Tibial nerve (tissue), 4 donors: ENCODE results near the gene B3GALNT2. TPM values are rescaled to one million over a fixed set of nuclear protein-coding genes. Genes with fewer than 3 reads are reported as not detected.
"Not testable (repeated sequence)": the region's sequence is repeated elsewhere in the genome, so short reads cannot be mapped to it uniquely, and the experiment has no call there.

Experiments
- DNase-seq, 2 donors: peaks; one replicate each; pipeline ENCODE4 v3.0.0-alpha.2; 2019; ENCODE audit warnings: low spot score in 2 of 2
- H3K27ac ChIP-seq, 4 donors: fragments of 200-600 bp; sonication (generic) in 3 of 4; one replicate each; pipeline ENCODE4 v1.5.1; 2017 to 2019; ENCODE audit warnings: mild to moderate bottlenecking in 1 of 4
- H3K27me3 ChIP-seq, 2 donors: fragments of 200-600 bp; sonication (generic) in 1 of 2; one replicate each; pipeline versions ENCODE4 v1.5.1 to v1.6.0; 2017 to 2019
- H3K36me3 ChIP-seq, 3 donors: fragments of 200-600 bp; sonication (generic); one replicate each; pipeline ENCODE4 v1.5.1; 2018 to 2019
- H3K4me1 ChIP-seq, 4 donors: fragments of 200-600 bp; sonication (generic) in 3 of 4; one replicate each; pipeline ENCODE4 v1.5.1; 2017 to 2019
- H3K4me3 ChIP-seq, 4 donors: fragments of 200-600 bp; sonication (generic) in 3 of 4; one replicate each; pipeline ENCODE4 v1.5.1; 2017 to 2019; ENCODE audit warnings: mild to moderate bottlenecking in 1 of 4, moderate library complexity in 1 of 4
- H3K9me3 ChIP-seq, 4 donors: fragments of 200-600 bp; sonication (generic) in 3 of 4; one replicate each; pipeline ENCODE4 v1.5.1; 2017 to 2019
- EP300 ChIP-seq, 2 donors: sonication (generic); formaldehyde crosslinking; IDR thresholded peaks; one replicate each; pipeline ENCODE4 v1.6.1; 2017; ENCODE audit warnings: antibody characterized with exemption in 2 of 2, mild to moderate bottlenecking in 1 of 2
- POLR2A ChIP-seq, 2 donors: fragments of 450-650 bp; IDR thresholded peaks; one replicate each; pipeline ENCODE4 v1.6.1; 2017; ENCODE audit warnings: antibody characterized with exemption in 2 of 2, mild to moderate bottlenecking in 2 of 2, moderate library complexity in 2 of 2
- WGBS, 2 donors: methylation state at CpG; one replicate each; pipeline ENCODE4 v1.1.5; 2018; 5-methylcytosine and 5-hydroxymethylcytosine counted together
- total RNA-seq, 4 donors: library from RNA; depleted of rRNA; stranded (reverse); fragments of >200 nt; gene quantifications; one replicate each; pipeline ENCODE4 v1.1.0, GENCODE V29; 2016
- TF ChIP-seq, protein P1 (sequence below), 5 experiments: fragments of 200-600 bp in 3 of 5; fragments of 450-650 bp in 2 of 5; sonication (generic) in 3 of 5; IDR thresholded peaks; one replicate each; pipeline ENCODE4 v1.5.1; 2016 to 2019; ENCODE audit warnings: antibody characterized with exemption in 5 of 5, mild to moderate bottlenecking in 3 of 5, moderate library complexity in 2 of 5

Gene B3GALNT2
- total RNA-seq, 4 donors from 2014 or later: 17.0 to 27.3 (median 18.1) TPM

DNA sequence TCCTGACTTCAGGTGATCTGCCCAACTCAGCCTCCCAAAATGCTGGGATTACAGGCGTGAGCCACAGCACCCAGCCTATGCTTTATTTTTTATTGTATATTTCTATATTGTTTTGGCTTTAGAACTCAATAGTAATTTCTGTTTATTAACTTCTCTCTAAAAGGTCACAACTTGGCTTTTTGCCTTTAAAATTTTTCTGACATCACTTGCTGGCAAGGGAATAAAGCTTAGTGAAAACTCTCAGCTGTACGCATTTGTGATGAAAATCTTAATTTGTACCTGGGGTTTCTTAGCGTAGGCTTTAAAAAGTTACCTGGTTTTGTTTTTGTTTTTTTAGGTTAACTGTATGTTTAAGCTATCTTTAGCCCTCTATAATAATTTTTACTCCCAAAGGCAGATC is 36.2 kb downstream of the B3GALNT2 start:
- DNase-seq: no peak
- TF ChIP-seq, protein P1, sequence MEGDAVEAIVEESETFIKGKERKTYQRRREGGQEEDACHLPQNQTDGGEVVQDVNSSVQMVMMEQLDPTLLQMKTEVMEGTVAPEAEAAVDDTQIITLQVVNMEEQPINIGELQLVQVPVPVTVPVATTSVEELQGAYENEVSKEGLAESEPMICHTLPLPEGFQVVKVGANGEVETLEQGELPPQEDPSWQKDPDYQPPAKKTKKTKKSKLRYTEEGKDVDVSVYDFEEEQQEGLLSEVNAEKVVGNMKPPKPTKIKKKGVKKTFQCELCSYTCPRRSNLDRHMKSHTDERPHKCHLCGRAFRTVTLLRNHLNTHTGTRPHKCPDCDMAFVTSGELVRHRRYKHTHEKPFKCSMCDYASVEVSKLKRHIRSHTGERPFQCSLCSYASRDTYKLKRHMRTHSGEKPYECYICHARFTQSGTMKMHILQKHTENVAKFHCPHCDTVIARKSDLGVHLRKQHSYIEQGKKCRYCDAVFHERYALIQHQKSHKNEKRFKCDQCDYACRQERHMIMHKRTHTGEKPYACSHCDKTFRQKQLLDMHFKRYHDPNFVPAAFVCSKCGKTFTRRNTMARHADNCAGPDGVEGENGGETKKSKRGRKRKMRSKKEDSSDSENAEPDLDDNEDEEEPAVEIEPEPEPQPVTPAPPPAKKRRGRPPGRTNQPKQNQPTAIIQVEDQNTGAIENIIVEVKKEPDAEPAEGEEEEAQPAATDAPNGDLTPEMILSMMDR (IDR thresholded peaks at IDR 0.05): no peak
- no peak for TF ChIP-seq EP300 (IDR thresholded peaks at IDR 0.05)
- no peak for TF ChIP-seq POLR2A (IDR thresholded peaks at IDR 0.05)
- Histone ChIP-seq H3K27me3 (no peaks in the 10 kb centered on the region), H3K4me1 (no peaks in the 10 kb centered on the region), H3K36me3 (peaks cover 0 to 55% (median 0%) of the 10 kb centered on the region in 3 donors), H3K9me3 (no peaks in the 10 kb centered on the region), H3K27ac (no peak overlapping the region), H3K4me3 (no peak overlapping the region)
- 50% methylated on average over 3 of the region's 3 CpGs for WGBS, 2 donors

DNA sequence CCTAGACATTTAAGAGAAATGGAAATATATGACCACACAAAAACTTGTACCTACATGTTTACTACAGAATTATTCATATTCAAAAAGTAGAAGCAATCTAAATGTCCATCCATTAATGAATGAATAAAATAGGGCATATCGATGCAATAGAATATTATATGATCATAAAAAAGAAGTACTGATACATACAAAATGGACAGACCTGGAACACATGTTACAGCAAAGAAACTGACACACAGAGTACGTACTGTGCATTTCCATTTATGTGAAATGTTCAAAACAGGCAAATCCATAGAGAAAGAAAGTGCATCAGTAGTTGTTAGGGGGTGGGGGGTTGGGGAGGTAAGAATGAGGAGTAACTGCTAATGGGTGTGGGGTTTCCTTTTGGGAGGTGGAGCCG is 39.2 kb downstream of the B3GALNT2 start:
- H3K4me1 ChIP-seq: no peaks in the 10 kb centered on the region
- H3K36me3 ChIP-seq: peaks cover 0 to 39% (median 0%) of the 10 kb centered on the region in 3 donors
- H3K27ac ChIP-seq: no peak overlapping the region
- no peaks in the 10 kb centered on the region for H3K27me3 ChIP-seq
- DNase-seq: no peak
- TF ChIP-seq POLR2A (IDR thresholded peaks at IDR 0.05): no peak
- no peak for TF ChIP-seq EP300 (IDR thresholded peaks at IDR 0.05)
- TF ChIP-seq, protein P1 (IDR thresholded peaks at IDR 0.05): no peak
- H3K4me3 ChIP-seq: no peak overlapping the region
- no peaks in the 10 kb centered on the region for H3K9me3 ChIP-seq
- 96 to 99% methylated on average over 3 of the region's 3 CpGs for WGBS, 2 donors

DNA sequence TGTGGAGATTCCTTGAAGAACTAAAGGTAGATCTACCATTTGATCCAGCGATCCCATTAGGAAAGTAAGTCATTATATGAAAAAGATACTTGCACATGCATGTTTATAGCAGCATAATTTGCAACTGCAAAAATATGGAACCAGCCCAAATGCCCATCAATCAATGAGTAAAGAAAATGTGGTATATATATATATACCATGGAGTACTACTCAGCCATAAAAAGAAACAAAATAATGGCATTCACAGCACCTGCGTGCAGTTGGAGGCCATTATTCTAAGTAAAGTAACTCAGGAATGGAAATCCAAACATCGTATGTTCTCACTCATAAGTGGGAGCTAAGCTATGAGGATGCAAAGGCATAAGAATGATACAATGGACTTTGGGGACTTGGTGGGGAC is 41.4 kb downstream of the B3GALNT2 start:
- not testable (repeated sequence) for H3K4me1 ChIP-seq, H3K4me3 ChIP-seq, DNase-seq, H3K27me3 ChIP-seq, H3K9me3 ChIP-seq, H3K27ac ChIP-seq
- 96 to 98% methylated on average over 3 of the region's 3 CpGs for WGBS, 2 donors
- H3K36me3 ChIP-seq: peaks cover 0 to 31% (median 0%) of the 10 kb centered on the region in 3 donors

DNA sequence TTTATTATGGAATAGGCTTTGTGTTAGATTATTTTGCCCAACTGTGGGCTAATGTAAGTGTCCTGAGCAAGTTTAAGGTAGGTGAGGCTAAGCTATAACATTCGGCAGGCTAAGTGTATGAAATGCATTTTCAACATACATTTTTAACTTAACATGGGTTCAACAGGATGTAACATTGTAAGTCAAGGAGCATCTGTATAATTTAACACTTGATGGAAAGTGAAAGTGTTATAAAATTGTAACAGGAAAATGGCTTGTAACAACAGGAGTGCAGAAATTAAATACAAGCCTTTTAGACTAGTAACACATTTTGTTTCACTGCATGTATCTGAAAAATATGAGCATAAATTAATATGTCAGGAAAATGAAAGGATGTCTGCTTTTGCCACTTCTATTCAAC is 42.3 kb downstream of the B3GALNT2 start:
- H3K4me1 ChIP-seq: no peaks in the 10 kb centered on the region
- H3K27ac ChIP-seq: no peak overlapping the region
- H3K36me3 ChIP-seq: peaks cover 0 to 31% (median 0%) of the 10 kb centered on the region in 3 donors
- DNase-seq: no peak
- no peak for TF ChIP-seq POLR2A (IDR thresholded peaks at IDR 0.05)
- TF ChIP-seq EP300 (IDR thresholded peaks at IDR 0.05): no peak
- H3K9me3 ChIP-seq: no peaks in the 10 kb centered on the region
- H3K27me3 ChIP-seq: no peaks in the 10 kb centered on the region
- 71 to 82% methylated on average over 1 of the region's 1 CpG for WGBS, 2 donors
- H3K4me3 ChIP-seq: no peak overlapping the region

DNA sequence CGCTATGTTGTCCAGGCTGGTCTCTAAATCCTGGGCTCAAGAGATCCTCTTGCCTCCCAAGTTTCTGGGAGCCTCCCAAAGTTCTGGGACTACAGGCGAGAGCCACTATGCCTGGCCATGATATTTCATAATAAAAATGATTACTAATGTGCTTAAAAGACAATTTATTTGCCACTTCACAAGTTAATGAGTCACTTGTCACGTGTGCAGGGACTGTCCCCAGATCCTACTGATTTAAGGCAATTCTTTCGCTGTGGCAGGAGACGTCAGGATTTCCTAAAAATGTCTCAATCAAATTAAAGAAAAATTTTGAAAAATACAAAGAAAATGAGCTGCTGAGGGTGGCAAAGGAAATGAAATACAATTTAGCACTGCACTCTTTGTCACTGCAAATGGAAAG is 43.5 kb downstream of the B3GALNT2 start:
- H3K4me3 ChIP-seq: no peak overlapping the region
- no peaks in the 10 kb centered on the region for H3K4me1 ChIP-seq
- H3K27me3 ChIP-seq: no peaks in the 10 kb centered on the region
- no peak for TF ChIP-seq EP300 (IDR thresholded peaks at IDR 0.05)
- no peak for TF ChIP-seq POLR2A (IDR thresholded peaks at IDR 0.05)
- DNase-seq: no peak
- H3K36me3 ChIP-seq: peaks cover 0 to 26% (median 0%) of the 10 kb centered on the region in 3 donors
- 91 to 93% methylated on average over 5 of the region's 5 CpGs for WGBS, 2 donors
- H3K9me3 ChIP-seq: no peaks in the 10 kb centered on the region
- H3K27ac ChIP-seq: no peak overlapping the region

DNA sequence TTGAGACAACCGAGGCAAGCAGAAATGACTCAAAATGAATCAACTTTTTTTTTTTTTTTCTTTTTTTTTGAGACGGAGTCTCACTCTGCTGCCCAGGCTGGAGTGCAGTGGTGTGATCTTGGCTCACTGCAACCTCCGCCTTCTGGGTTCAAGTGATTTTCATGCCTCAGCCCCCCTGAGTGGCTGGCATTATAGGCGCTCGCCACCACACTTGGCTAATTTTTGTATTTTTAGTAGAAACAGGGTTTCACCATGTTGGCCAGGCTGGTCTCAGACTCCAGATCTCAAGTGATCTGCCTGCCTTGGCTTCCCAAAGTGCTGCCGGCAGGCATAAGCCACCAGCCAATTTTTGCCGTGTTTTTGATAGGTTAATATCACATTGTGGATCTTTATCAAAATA is 46.4 kb downstream of the B3GALNT2 start:
- 97 to 98% methylated on average over 7 of the region's 7 CpGs for WGBS, 2 donors
- not testable (repeated sequence) for H3K27ac ChIP-seq, H3K4me3 ChIP-seq, H3K9me3 ChIP-seq, H3K27me3 ChIP-seq, DNase-seq, H3K4me1 ChIP-seq
- H3K36me3 ChIP-seq: peaks cover 0 to 23% (median 0%) of the 10 kb centered on the region in 3 donors

DNA sequence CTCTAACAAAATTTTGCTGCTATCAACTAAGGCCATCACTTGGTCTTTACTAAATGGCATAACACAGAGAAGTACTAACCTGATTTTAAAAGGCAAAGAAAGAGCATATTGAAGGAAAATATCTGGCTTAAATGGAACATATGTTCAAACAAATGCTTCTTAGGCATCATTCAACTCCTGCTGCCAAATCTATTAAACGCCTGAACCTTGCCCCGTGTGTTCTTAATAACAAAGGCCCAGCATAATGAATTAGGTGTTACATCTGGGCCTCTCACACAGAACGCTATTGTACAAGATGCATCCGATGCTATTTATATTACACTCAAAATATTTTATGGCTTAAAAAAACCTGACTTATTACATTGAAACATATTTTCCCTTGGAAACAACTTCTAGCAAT is 48.4 kb downstream of the B3GALNT2 start:
- DNase-seq: no peak
- Histone ChIP-seq H3K4me3 (no peak overlapping the region), H3K9me3 (no peaks in the 10 kb centered on the region), H3K27me3 (no peaks in the 10 kb centered on the region), H3K36me3 (peaks cover 0 to 39% (median 0%) of the 10 kb centered on the region in 3 donors), H3K4me1 (no peaks in the 10 kb centered on the region), H3K27ac (no peak overlapping the region)
- TF ChIP-seq POLR2A (IDR thresholded peaks at IDR 0.05): no peak
- TF ChIP-seq, protein P1 (IDR thresholded peaks at IDR 0.05): no peak
- no peak for TF ChIP-seq EP300 (IDR thresholded peaks at IDR 0.05)
- 27 to 39% methylated on average over 4 of the region's 4 CpGs for WGBS, 2 donors
